ENCODE measurements around the gene PTPRN2.
"Not testable (repeated sequence)": the region's sequence is repeated elsewhere in the genome, so short reads cannot be mapped to it uniquely, and the experiment has no call there.

PTPRN2 gene

GRCh38 chr7:157700231-157701005 is 887.2 kb downstream of the PTPRN2 start:
- no peak for DNase-seq (ENCODE audit: low read depth in 2 of 2)

- DNase-seq (ENCODE audit: low read depth in 2 of 2) = no peak
These were observed 888.1 kb downstream of the PTPRN2 start for GRCh38 chr7:157699357-157700013.

- not testable (repeated sequence) for DNase-seq (ENCODE audit: low read depth in 2 of 2)
These were observed 890.3 kb downstream of the PTPRN2 start for GRCh38 chr7:157697287-157697686.

GRCh38 chr7:157695609-157696008 is 892.0 kb downstream of the PTPRN2 start:
- DNase-seq (ENCODE audit: low read depth in 2 of 2) = not testable (repeated sequence)

- DNase-seq (ENCODE audit: low read depth in 2 of 2) = no peak
These were observed 893.3 kb downstream of the PTPRN2 start for GRCh38 chr7:157694376-157694665.

- DNase-seq (ENCODE audit: low read depth in 2 of 2) = no peak
These were observed 893.9 kb downstream of the PTPRN2 start for GRCh38 chr7:157693521-157694375.

- DNase-seq (ENCODE audit: low read depth in 2 of 2) = no peak
These were observed 894.5 kb downstream of the PTPRN2 start for GRCh38 chr7:157693071-157693520.

- DNase-seq (ENCODE audit: low read depth in 2 of 2) = no peak
These were observed 895.1 kb downstream of the PTPRN2 start for GRCh38 chr7:157692460-157693011.

GRCh38 chr7:157691586-157692459 is 895.8 kb downstream of the PTPRN2 start:
- DNase-seq (ENCODE audit: low read depth in 2 of 2) = no peak

GRCh38 chr7:157690833-157691585 is 896.6 kb downstream of the PTPRN2 start:
- no peak for DNase-seq (ENCODE audit: low read depth in 2 of 2)

- no peak for DNase-seq (ENCODE audit: low read depth in 2 of 2)
These were observed 897.4 kb downstream of the PTPRN2 start for GRCh38 chr7:157690058-157690832.

GRCh38 chr7:157689269-157690057 is 898.2 kb downstream of the PTPRN2 start:
- no peak for DNase-seq (ENCODE audit: low read depth in 2 of 2)

GRCh38 chr7:157688533-157689268 is 898.9 kb downstream of the PTPRN2 start:
- no peak for DNase-seq (ENCODE audit: low read depth in 2 of 2)

- no peak for DNase-seq (ENCODE audit: low read depth in 2 of 2)
These were observed 899.6 kb downstream of the PTPRN2 start for GRCh38 chr7:157687845-157688532.

GRCh38 chr7:157687158-157687557 is 900.5 kb downstream of the PTPRN2 start:
- DNase-seq (ENCODE audit: low read depth in 2 of 2) = no peak

- DNase-seq (ENCODE audit: low read depth in 2 of 2) = no peak
These were observed 901.2 kb downstream of the PTPRN2 start for GRCh38 chr7:157686285-157686894.

All from stimulated activated CD8-positive, alpha-beta memory T cell treated with anti-CD3 and anti-CD28 coated beads, Interleukin-7, amount 100 ng/mL, for 1 hour (primary cell).